ENCODE measurements around the gene PEX5L.

PEX5L gene

GRCh38 chr3:179771797-179772196 is 264.9 kb downstream of the PEX5L start:
- no peak for DNase-seq (ENCODE audit: low read depth)

DNA sequence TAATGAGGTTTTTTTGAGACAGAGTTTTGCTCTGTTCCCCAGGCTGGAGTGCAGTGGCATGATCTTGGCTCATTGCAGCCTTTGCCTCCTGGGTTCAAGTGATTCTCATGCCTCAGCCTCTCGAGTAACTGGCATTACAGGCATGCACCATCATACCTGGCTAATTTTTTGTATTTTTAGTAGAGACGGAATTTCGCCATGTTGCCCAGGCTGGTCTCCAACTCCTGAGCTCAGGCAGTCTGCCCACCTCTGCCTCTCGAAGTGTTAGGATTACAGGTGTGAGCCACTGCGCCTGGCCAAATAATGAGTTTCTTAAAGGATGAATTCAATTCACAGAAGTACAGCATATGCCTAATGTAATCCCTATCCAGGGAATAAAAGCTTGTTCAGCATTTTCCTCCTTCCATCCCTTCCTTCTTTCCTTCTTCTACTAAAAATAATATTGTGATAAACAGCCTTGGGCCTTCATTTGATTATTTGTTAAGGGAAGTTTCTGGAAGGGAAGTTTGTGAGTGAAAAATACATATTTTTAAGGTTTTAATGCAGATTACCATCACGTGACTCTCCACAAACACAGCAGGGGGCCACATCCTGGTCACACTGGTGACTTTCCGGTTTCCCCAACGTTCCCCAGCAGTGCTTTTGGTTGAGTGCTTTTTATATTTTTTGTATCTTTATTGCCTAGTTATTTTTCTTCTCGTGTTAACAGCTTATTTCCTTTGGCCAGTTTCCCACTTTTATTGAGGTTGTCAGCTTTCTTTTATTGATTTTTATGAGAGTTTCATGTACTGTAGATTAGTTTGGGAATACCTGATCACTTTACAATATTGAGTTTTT is 267.1 kb downstream of the PEX5L start:
- DNase-seq (ENCODE audit: low read depth) = no peak

GRCh38 chr3:179768080-179768479 is 268.7 kb downstream of the PEX5L start:
- peak; percentile 44 for DNase-seq (ENCODE audit: low read depth)

- no peak for DNase-seq (ENCODE audit: low read depth)
Observed at GRCh38 chr3:179766416-179767133, 270.2 kb downstream of the PEX5L start.

- DNase-seq (ENCODE audit: low read depth) = peak; percentile 18
Observed at GRCh38 chr3:179765396-179765795, 271.3 kb downstream of the PEX5L start.

GRCh38 chr3:179760944-179761343 is 275.8 kb downstream of the PEX5L start:
- no peak for DNase-seq (ENCODE audit: low read depth)

DNA sequence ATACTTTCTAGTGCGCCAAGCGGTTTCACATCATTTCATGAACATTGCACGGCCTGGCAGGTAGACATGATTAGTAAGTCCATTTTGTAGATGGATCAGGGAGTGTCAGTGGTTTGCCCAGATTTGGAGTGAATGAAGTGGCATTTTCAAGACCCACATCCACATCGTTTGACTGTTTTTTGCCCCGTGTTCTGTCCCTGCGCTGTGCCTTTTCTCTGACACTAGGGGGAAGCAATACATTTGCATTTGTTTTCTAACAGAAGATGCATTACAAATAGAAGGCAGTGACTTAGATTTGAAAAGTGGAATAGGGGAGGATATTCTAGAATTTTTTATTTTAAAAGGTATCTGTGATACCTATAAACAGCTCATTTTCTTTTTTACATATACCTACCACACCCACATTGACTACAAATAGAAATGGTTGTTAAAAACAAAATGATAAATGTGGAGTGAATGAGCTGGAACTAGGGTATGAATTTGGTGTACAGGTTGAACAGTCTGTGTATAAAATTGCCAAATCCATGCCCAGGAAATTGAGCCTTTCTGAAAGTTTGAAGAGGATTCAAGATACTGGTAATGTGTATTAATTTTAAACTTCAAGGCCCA is 285.9 kb downstream of the PEX5L start:
- peak; percentile 10 for DNase-seq (ENCODE audit: low read depth)

DNA sequence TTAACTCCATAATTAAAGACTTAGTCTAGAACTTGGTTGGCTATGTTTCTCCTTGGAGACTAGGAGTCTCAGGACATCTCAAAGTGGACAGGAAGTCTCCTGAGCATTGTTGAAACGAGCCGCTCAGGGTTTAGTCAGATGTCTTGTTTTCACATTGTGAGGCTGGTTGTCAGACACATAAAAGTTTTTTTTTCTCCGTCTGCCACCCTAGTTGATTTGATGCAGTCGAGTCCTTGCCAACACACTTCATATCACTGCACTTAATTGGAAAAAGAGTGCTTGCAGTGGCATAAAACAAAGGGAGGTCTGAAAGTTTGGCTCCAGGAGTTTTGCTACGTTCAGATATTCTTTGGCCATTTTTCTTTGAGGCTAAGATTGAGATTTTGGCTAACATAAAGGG is 291.0 kb downstream of the PEX5L start:
- DNase-seq (ENCODE audit: low read depth) = no peak

- no peak for DNase-seq (ENCODE audit: low read depth)
Observed at GRCh38 chr3:179745079-179745478, 291.7 kb downstream of the PEX5L start.
